ENCODE results near the gene SPINT2.
"Not testable (repeated sequence)": the region's sequence is repeated elsewhere in the genome, so short reads cannot be mapped to it uniquely, and the experiment has no call there.

The SPINT2 gene

DNA sequence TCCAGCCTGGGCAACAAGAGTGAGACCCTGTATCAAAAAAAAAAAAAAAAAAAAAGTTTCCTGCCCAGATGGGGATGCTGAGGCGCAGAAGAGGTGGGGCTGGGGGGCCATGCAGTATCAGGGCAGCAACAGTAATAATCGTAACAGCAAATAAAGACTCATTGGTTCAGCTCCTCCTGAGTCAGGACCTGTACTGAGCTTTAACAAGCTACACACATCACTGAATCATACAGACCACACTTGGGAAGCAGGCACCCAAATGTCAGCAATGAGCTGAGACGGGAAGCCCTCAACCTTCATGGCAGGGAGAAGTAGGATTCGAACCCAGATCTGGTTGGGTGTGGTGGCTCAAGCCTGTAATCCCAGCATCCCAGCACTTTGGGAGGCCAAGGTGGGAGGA lies 29.8 kb upstream of the SPINT2 start:
- in situ Hi-C loops (cut with MboI; ENCODE audit: low sequenced_read_pairs), result no loop called here

DNA sequence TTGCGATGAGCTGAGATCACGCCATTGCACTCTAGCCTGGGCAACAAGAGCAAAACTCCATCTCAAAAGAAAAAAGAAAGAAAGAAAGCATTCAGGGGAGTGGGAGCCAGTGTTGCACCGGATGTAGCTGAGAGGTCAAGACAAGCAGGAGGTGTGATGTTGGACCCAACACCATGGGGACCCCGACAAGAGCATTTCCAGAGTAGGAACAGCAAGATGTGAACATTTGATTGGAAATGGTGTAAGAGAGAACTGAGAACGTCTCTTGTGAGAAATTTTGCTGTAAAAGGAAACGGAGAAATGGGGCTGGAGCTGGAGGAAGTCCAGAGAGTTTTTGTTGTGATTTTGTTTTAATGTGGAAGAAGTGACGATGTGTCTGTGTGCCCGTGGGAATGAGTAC lies 24.6 kb upstream of the SPINT2 start:
- in situ Hi-C loops (cut with MboI; ENCODE audit: low sequenced_read_pairs), result no loop called here

DNA sequence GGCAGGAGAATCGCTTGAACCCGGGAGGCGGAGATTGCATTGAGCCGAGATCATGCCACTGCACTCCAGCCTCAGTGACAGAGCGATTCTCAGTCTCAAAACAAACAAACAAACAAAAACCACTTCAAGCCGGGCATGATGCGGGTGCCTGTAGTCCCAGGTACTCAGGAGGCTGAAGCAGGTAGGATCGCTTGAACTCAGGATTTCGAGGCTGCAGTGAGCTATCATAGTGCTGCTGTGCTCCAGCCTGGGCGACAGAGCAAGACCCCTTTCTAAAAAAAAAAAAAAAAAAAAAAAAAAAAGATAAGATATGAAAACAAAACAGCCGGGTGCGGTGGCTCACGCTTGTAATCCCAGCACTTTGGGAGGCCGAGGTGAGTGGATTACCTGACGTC lies 21.1 kb upstream of the SPINT2 start:
- in situ Hi-C loops (cut with MboI; ENCODE audit: low sequenced_read_pairs), result no loop called here

DNA sequence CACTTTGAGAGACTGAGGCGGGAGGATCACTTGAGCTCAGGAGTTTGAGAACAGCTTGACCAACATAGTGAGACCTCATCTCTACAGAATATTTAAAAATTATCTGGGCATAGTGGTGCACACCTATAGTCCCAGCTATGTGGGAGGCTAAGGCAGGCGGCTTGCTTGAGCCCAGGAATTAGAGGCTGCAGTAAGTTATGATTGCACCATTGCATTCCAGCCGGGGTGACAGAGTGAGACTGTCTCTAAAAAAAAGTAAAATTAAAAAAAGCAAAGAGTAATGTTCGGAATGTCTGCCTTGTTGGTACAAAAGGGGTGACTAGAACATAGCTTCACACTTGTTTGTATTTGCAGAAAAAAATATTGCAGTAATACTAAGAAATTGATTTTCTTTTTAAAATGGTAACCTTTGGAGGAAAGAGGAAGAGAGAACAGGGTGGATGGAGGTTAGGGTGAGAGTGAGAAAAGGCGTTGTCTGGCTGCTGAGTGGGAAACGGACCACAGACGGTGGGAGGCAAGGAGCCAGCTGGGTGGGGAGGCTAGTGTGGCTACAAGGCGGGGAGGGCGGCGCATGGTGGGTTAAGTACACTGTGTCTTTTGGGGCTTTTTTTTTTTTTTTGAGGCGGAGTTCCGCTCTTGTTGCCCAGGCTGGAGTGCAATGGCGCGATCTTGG lies 18.4 kb upstream of the SPINT2 start:
- in situ Hi-C loops (cut with MboI; ENCODE audit: low sequenced_read_pairs), result no loop called here

DNA sequence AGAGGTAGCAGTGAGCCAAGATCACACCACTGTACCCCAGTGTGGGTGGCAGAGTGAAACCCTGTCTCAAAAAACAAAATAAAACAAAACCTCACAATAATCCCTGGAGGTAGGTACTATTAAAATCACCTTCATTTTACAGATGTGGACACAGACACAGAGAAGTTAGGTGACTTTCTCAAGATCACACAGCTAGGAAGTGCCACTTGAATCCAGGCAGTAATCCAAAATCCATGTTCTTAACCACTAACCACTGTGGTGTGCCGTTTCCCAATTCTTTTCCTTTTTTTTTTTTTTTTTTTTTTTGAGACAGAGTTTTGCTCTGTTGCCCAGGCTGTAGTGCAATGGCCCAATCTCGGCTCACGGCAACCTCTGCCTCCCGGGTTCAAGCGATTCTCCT lies 17.2 kb upstream of the SPINT2 start:
- in situ Hi-C loops (cut with MboI; ENCODE audit: low sequenced_read_pairs), result no loop called here

DNA sequence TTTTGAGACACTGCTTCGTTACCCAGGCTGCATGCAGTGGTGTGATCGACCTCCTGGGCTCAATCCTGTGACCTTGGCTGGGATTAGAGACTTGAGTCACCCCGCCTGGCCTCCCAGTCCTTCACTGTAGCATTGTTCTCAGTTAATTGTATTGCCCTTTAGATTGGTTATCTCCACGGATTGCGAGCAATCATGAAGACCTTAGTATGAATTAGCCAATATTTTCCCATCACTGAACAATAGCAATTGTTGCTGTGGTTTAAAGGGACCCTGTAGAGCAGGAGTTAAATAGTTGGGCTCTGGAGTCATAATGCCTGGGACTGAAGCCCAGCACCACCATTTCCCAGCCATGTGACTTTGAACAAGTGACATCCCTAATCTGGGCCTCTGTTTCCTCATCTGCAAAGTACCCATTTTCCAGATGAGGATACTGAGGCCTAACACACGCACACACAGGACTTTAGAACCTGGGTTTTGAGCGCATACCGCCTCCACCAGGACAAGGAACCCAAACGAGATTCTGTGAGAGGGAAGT lies 16.6 kb upstream of the SPINT2 start:
- in situ Hi-C loops (cut with MboI; ENCODE audit: low sequenced_read_pairs), result no loop called here

DNA sequence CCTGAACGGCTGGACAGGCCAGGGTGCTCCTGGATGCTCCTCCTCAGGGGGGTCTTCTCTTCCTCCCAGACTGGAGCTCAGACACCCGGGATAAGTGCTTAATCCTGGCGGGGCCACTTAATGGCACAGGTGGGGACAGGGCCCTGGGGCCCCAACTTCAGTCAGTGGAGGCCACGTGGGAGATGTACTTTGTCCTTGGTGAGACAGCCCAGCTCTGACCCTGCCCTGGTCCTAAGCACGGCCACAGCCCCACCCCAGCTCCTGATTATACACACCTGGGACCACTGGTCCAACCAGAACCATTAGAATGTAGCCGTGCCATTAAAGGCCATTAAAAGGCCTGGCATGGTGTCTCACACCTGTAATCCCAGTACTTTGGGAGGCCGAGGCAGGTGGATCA lies 16.0 kb upstream of the SPINT2 start:
- in situ Hi-C loops (cut with MboI; ENCODE audit: low sequenced_read_pairs), result no loop called here

DNA sequence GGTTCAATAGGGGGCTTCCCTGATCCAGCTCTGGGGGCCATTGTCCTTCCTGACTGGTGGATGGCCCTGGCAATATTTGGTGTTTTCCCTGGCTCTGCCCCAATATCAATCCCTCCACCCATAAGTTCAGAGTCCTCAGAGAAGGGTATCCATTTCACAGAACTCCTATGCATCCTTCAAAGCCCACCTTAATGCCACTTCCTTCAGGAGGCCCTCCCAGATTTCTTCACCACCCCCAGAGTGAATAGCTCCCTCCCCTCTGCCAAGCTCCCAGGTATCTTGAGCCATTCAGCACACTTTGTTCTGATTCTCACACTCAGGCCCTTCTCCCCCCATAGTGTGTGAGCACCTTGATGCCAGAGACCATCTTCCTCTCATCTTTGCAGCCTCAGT lies 13.9 kb upstream of the SPINT2 start:
- in situ Hi-C loops (cut with MboI; ENCODE audit: low sequenced_read_pairs), result no loop called here

DNA sequence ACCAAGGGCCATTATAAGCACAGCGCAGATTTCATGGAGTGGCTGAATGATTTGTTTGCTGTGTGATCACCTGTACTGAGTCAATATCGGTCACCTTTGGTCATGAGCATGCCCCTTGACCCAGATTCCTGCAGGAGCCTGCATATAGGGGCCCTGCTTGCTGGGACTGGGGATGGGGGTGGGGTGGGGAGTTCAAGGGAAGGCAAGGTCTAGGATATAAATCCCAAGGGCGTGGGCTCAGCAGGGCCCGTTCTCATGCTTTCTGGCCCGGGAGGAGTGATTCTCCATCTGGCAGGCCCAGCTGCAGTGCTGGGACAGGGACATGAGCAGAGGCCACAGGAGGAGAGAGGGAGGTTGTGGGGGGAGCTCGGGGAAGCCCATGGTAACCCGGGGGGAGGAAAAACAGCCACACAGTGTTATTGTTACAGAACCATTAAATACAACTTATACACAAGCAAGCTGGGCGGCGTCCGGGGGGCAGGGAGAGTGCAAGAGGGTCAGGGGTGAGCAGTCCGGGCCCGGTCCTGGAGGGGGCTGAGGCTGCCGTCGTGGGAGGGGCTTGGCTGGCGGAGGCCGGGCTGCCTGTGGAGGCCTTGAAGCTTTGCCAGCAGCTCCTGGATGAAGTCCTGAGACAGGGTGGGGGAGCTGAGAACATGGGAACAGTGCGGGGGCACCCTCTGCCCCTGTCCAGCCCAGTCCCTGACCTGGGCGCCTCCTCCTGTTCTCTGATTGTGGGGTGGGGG lies 13.4 kb upstream of the SPINT2 start:
- in situ Hi-C loops (cut with MboI; ENCODE audit: low sequenced_read_pairs), result no loop called here

DNA sequence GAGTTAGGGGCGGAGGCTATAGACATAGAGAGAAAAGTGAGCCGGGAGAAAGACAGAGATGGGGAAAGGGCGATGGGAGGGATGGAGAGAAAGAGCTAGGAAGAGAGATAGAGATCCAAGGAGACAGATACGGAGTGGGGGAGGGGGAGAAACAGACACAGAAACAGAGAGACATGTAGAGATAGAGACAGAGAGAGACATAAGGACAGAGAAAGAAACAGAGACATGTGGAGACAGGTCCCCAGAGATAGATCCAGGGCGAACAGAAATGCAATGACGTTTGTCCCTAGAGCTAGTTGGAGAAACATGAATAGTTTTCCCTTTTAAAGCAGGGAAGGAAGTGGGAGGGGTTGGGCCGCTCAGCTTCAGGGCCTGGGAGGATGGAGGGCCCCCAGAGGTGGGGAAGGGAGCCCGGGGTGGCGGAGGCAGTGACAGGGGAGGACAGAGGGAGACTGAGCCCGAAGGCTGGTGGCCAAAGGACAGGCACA lies 12.8 kb upstream of the SPINT2 start:
- in situ Hi-C loops (cut with MboI; ENCODE audit: low sequenced_read_pairs), result no loop called here

DNA sequence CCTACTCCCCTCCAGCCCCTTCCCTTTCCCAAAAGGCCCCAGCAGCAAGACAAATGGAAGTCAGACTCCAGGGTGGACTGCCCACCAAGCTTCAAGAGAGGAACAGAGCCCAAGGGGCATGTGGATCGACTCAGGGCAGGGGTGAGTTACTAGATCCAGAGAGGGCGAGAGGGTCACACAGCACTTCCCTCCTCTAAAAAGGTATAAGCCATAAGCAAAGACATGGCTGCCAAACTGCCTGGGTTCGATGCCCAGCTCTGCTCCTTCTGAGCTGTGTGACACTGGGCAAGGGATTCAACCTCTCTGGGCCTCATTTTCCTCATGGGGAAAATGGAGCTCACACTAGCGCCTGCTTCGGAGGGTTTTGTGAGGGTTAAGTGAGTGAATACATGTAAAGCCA lies 12.0 kb upstream of the SPINT2 start:
- in situ Hi-C loops (cut with MboI; ENCODE audit: low sequenced_read_pairs), result no loop called here

DNA sequence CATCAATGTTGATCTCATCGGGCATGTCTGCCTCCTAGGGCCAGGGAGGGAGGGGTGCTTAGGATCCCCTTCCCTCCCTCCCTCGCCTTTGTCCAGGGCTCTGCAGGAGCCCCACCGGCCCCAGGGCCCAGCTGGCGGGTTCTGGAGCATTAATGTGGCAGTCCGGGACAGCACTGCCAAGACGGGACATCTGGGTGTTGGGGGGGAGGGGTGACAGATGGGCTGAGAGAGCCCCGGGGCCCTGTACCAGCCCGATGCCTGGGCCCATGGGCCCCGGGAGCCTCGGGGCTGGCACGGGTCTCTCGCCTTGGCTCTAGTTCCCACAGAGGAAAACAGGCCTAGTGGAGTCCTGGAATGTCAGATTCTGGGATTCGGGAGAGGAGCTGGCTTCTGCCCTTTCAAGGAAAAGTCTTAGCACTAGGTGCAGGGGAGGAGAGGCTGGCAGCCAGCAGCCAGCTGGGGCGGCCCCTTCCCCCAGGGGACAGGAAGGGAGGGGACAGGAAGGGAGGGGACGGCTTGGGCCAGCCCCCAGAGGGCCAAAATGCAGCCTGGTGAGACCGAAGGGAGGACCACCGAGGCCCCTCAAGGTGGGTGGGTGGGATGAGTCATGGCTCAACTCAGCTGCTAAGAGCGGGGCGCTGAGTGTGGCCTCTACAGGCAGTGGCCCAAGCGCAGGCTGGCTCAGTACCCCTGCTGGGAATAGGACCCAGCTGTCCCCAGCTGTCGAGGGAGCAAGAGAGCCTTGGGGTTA lies 11.3 kb upstream of the SPINT2 start:
- in situ Hi-C loops (cut with MboI; ENCODE audit: low sequenced_read_pairs), result no loop called here

DNA sequence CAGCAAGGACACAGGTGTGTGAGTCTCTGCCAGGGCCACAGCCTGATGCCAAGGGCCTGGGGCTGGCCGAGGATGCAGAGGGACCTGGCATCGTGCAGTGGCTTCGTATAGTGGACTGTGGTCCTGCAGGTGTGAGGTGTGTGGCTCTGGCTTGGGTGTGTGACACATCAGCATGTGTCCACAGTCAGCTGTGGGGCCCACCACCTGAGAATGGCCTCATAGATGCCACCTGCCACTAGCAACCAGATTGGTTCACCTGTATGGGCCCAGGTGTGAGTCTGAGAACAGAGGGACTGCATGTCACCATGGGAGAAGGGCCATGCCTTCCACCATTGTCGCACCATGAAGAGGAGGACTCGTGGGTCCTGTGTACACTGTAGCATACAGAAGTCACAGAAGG lies 10.6 kb upstream of the SPINT2 start:
- in situ Hi-C loops (cut with MboI; ENCODE audit: low sequenced_read_pairs), result no loop called here

DNA sequence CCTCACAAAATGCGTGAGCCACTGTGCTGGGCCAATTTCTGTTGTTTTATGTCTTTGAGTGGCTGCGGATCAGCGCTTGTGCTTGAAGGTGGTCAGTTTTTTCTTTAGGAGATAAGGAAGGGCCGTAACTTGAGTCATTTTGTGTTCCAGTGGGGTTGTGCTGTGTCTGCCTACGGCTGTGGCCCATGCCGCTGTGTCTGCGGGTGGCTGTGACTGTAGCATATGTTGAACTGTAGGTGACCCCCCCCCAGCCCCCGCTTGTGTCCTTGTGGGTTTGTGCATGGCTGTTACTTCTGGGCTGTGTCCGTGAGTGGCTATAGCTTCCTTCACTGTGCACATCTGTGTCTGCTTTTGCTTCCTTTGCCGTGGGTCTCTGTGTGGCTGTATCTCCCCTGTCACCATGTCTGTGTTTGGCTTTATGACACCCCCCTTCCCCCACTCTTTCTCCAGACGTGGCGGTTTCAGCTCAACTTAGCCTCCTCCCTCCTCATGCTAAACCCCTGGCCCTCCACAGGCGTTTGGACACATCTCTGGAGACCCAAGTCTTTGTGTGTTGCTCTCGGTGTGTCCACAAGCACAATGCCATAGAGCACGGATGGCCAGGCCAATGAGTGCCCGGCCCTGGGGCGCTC lies 8.9 kb upstream of the SPINT2 start:
- in situ Hi-C loops (cut with MboI; ENCODE audit: low sequenced_read_pairs), result no loop called here

DNA sequence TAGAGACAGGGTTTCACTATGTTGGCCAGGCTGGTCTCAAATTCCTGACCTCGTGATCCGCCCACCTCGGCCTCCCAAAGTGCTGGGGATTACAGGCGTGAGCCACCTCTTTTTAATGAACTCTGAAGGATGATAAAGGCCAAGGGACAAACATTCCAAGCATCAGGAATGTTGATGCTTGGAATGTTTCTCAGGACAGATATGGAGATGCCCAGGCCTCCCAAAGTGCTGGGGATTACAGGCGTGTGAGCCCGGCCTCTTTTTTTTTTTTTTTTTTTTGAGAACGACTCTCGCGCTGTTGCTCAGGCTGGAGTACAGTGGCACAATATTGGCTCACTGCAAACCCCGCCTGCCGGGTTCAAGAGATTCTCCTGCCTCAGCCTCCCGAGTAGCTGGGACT lies 2.4 kb upstream of the SPINT2 start:
- in situ Hi-C loops (cut with MboI; ENCODE audit: low sequenced_read_pairs), result not testable (repeated sequence)

DNA sequence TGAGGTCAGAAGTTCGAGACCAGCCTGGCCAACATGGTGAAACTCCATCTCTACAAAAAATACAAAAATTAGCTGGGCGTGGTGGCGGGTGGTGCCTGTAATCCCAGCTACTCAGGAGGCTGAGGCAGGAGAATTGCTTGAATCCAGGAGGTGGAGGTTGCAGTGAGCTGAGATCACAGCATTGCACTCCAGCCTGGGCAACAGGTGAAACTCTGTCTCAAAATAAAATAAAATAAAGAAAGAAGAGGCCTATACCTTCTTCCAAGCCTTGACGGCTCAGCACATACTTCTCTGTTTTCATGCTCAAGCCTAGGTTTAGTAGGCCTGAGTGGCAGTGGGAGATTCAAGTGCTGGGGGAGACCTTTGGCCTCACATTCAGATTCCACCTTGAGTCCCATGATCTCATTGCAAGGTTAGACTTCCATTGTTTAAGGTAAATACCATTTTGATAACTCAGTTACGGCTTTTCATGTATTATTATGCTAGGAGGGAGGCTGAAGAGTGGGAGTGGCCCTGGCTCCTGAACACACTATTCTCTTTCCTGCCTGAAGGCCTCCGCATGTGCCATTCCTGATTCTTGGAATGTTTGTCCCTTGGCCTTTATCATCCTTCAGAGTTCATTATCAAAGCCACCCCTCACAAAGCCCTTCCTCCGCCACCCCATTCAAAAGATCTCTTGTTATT lies 1.6 kb upstream of the SPINT2 start:
- in situ Hi-C loops (cut with MboI; ENCODE audit: low sequenced_read_pairs), result no loop called here

DNA sequence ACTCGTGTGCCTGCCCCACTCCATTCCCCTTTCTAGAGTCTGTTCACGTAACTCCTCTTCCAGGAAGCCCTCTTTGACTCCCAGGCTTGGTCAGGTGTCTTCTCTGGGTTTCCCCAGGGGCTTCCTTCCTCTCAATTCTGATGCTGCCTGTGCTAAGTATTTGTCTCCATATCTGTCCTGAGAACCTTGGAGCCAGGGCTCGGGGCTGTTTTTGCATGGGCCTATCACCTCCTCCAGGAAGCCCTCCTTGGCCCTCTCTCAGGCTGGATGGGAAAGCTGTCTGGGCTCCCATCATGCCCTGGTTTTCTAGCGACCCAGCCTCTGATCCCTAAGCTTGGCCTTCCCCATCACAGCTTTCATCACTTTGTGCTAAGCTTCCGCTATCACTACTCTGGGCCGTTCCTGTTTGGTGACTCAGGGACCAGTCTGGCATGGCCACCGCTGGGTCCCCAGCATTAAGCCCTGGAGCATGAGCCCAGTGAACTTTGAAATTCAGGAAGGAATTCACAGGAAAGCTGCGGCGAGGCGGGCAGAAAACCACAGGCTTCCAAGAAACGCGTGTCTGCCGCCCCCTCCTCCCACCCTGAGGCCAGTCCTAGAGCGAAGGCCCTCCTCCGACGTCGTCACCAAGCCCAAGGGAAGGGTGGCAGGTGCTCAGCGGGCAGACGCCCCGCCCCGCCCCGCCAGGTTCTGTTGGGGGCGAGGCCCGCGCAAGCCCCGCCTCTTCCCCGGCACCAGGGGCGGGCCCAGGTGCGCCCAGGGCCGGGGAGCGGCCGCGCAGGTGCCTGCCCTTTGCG lies 486 bp upstream of the SPINT2 start:
- in situ Hi-C loops (cut with MboI; ENCODE audit: low sequenced_read_pairs), result no loop called here

DNA sequence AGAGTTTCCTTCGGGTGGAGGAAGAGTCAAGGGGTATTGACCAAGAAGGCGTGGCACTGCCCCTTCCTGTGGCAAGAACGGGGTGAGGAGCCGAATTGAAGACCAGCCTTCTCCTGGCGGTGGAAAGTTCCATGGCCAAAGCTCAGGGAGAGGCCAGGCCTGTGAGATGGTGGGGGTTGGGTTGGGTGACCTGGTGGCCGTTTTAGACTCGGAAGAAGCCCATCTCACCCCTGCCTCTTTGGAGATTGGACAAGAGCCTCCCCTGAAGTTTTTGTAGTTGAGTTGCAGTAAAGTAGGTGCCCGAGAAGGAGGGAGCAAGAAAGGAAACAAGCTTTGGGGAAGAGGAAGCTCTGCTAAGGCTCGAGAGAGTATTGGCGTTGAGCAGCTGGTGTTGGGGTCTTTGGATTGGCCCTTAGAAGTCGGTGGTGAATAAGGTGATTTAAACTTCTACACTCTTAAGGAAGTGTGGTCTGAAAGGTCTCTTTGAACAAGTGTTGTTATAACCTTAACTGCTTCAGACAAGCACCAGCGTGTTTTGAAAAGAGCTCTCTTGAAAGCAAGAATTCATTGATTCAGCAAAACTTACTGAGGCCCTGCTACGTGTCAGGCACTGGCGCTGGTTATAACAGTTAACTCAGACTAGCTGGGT lies 964 bp downstream of the SPINT2 start:
- in situ Hi-C loops (cut with MboI; ENCODE audit: low sequenced_read_pairs), result no loop called here

DNA sequence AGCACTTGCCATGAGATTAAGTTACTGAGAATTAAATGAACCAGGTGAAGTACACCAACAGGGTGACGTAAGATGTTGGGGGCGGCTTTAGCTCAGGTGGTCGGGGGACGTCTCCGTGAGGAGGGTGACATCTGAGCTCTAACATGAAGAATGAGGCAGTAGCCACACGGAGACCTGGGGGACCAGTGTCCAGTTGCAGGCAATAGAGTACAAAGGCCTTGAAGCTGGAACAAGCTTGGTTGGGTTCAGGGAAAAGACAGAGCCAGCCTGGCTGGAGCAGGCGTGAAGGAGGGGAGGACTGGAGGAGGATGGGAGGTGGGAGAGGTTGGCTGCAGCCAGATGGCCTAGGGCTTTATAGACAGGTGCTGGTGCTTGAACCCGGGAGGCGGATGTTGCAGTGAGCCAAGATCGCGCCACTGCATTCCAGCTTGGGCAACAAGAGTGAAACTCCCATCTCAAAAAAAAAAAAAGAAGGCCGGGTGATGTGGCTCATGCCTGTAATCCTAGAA lies 1.6 kb downstream of the SPINT2 start:
- in situ Hi-C loops (cut with MboI; ENCODE audit: low sequenced_read_pairs), result no loop called here
